ENCODE measurements around the gene EVC. TPM values are rescaled to one million over a fixed set of nuclear protein-coding genes. Genes with fewer than 3 reads are reported as not detected.

The EVC gene
- total RNA-seq, 2 donors from 2014 or later = 18.4 to 30.0 TPM

DNA sequence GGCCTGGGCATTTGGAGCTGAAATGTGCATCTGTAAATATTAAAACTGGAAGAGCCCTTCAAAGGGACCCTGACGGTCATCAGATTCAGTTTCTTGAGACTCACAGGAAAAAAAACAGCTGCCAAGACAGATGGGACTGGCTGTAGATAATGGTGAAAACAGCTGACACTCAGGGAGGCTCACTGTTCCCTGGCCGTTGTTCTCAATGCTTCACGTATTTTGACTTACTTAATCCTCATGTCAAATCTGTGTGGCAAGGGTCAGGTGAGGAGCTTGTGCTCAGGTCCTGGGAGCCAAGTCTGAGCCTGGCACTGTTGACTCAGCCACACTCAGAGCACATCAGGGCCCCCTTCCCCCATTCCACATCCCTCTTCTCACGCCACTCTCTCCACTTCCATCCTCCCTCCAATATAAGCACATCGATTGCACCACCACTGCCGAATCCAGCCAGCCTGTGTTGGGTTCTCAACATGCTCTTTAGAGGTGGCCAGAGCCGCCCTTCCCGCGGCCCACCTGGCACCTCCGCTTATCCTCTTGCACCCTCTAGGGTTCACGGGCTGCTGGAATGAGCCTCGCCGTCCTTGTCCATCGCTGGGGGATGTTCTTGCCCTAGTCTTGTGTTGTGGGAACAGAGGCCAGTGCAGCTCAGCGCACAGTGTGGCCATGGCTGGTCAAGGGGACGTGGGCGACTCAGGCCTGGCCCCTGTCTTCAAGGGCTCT, 40.1 kb downstream of the EVC start:
- Histone ChIP-seq H3K27me3 (no peaks in the 10 kb centered on the region), H3K9me3 (no peaks in the 10 kb centered on the region), H3K27ac (no peak overlapping the region), H3K4me1 (peaks cover 4% of the 10 kb centered on the region), H3K36me3 (replicated peaks in 1 of 2; ENCODE audit: insufficient read depth in 1 of 2, low read depth in 2 of 2) (peaks cover 0 to 2% of the 10 kb centered on the region in 2 donors), H3K4me3 (no peak overlapping the region)
- 84 to 86% methylated on average over 17 of the region's 17 CpGs for WGBS, 2 donors
- intact Hi-C loops (cut with DNase I) = no loop called here
- DNase-seq (no peak), ATAC-seq (no peak)
- TF ChIP-seq POLR2A (IDR thresholded peaks at IDR 0.05) = no peak
- TF ChIP-seq CTCF (IDR thresholded peaks at IDR 0.05) = no peak

GRCh38 chr4:5751666-5752375, 40.8 kb downstream of the EVC start:
- intact Hi-C loops (cut with DNase I) = no loop called here

GRCh38 chr4:5752376-5753184, 41.6 kb downstream of the EVC start:
- no peak for TF ChIP-seq POLR2A (IDR thresholded peaks at IDR 0.05)
- TF ChIP-seq CTCF (IDR thresholded peaks at IDR 0.05) = no peak
- no peak overlapping the region for H3K27ac ChIP-seq
- no peaks in the 10 kb centered on the region for H3K27me3 ChIP-seq
- no peak overlapping the region for H3K4me3 ChIP-seq
- intact Hi-C loops (cut with DNase I) = no loop called here
- no peaks in the 10 kb centered on the region for H3K9me3 ChIP-seq
- peaks cover 4% of the 10 kb centered on the region for H3K4me1 ChIP-seq
- ATAC-seq = peak; percentile 40
- H3K36me3 ChIP-seq (replicated peaks in 1 of 2; ENCODE audit: insufficient read depth in 1 of 2, low read depth in 2 of 2) = peaks cover 0 to 3% of the 10 kb centered on the region in 2 donors
- WGBS, 2 donors = 59 to 73% methylated on average over 15 to 25 of the region's 26 CpGs
- DNase-seq = peak; percentile 59 to 87 (median 85)

More at GRCh38 chr4:5751666-5752375, 40.8 kb downstream of the EVC start:
- Histone ChIP-seq H3K27me3 (no peaks in the 10 kb centered on the region), H3K4me1 (peaks cover 4% of the 10 kb centered on the region), H3K9me3 (no peaks in the 10 kb centered on the region), H3K4me3 (no peak overlapping the region), H3K36me3 (replicated peaks in 1 of 2; ENCODE audit: insufficient read depth in 1 of 2, low read depth in 2 of 2) (peaks cover 0 to 3% of the 10 kb centered on the region in 2 donors), H3K27ac (no peak overlapping the region)
- DNase-seq = no peak
- 84 to 90% methylated on average over 9 to 14 of the region's 14 CpGs for WGBS, 2 donors
- TF ChIP-seq POLR2A (IDR thresholded peaks at IDR 0.05) (no peak), CTCF (IDR thresholded peaks at IDR 0.05) (no peak)
- ATAC-seq = no peak

DNA sequence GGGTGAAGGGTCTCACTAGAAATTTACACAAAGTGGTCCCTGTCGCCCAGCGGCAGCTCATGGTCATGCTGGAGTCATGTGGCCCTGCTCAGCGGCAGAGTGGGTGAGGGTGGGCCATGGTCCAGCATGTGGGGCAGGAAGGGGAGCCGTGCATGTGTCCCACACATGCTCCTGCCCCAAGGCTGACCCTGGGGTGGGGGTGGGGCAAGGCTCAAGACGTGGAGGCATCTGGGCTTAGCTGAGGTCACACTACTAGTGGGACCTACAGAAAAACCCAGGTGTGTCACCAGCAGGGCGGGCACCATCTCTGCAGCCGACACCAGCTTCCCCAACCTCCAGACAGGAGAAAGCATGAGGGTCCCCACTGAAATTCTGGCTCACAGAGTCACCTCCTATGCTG, 42.4 kb downstream of the EVC start:
- DNase-seq (no peak), ATAC-seq (no peak)
- Histone ChIP-seq H3K27ac (no peak overlapping the region), H3K9me3 (no peaks in the 10 kb centered on the region), H3K36me3 (replicated peaks in 1 of 2; ENCODE audit: insufficient read depth in 1 of 2, low read depth in 2 of 2) (peaks cover 0 to 3% of the 10 kb centered on the region in 2 donors), H3K27me3 (no peaks in the 10 kb centered on the region), H3K4me3 (no peak overlapping the region), H3K4me1 (peaks cover 4% of the 10 kb centered on the region)
- TF ChIP-seq POLR2A (IDR thresholded peaks at IDR 0.05) (no peak), CTCF (IDR thresholded peaks at IDR 0.05) (no peak)
- intact Hi-C loops (cut with DNase I) = no loop called here
- 75 to 85% methylated on average over 2 to 7 of the region's 7 CpGs for WGBS, 2 donors
